ENCODE results near the gene MLXIPL. TPM values are rescaled to one million over a fixed set of nuclear protein-coding genes. Genes with fewer than 3 reads are reported as not detected.

MLXIPL gene
- total and polyA plus RNA-seq, 2 donors (not counting 3 experiments of a cell fraction or from before 2014, with no cell fraction given): not detected

GRCh38 chr7:73585196-73585595 lies 39.1 kb downstream of the MLXIPL start:
- no peak overlapping the region for H3K9ac ChIP-seq (replicated peaks; ENCODE audit: extremely low read depth, insufficient read depth, low read length)
- no peak for DNase-seq (ENCODE audit: low read depth, low spot score)
- intact Hi-C loops (cut with micrococcal nuclease) (no loop called here), dilution Hi-C loops (cut with MboI; ENCODE audit: extremely low pct_ligation_motif_present, low sequenced_read_pairs) (no loop called here)
- H3K27ac ChIP-seq (ENCODE audit: insufficient read depth, low read depth, low read length): no peak overlapping the region
- CTCF ChIA-PET: interaction anchor here (0.7 to 4.1 kb wide), 3 partner anchors 21 to 44 kb away, joined by 3 to 27 read pairs (median 5); no protein-coding TSS in a partner anchor
- no peak overlapping the region for H2AFZ ChIP-seq (ENCODE audit: low read depth, low read length)
- H3K36me3 ChIP-seq (ENCODE audit: control insufficient read depth in 2 of 2, extremely low read depth in 1 of 2, insufficient read depth in 2 of 2, low read length in 2 of 2): no peaks in the 10 kb centered on the region
- no peaks in the 10 kb centered on the region for H3K79me2 ChIP-seq (ENCODE audit: control insufficient read depth, insufficient read depth, low read length)
- no peaks in the 10 kb centered on the region for H3K9me3 ChIP-seq (replicated peaks; ENCODE audit: control insufficient read depth, insufficient read depth, low read length)
- no peaks in the 10 kb centered on the region for H4K20me1 ChIP-seq (replicated peaks; ENCODE audit: control insufficient read depth, extremely low read depth, insufficient read depth, low read length)
- peaks cover 12% of the 10 kb centered on the region for H3K4me1 ChIP-seq (ENCODE audit: control insufficient read depth, extremely low read depth, insufficient read depth, low read length)
- no peaks in the 10 kb centered on the region for H3K27me3 ChIP-seq (ENCODE audit: control insufficient read depth in 2 of 2, insufficient read depth in 2 of 2, low read length in 2 of 2)
- BruUV-seq (replicated peaks): no TSS peak
- no peak for FAIRE-seq
- H3K4me2 ChIP-seq (ENCODE audit: insufficient read depth, low read length): no peak overlapping the region
- no peaks in the 10 kb centered on the region for H3K9me1 ChIP-seq (replicated peaks; ENCODE audit: control insufficient read depth, extremely low read depth, insufficient read depth, low read length)
- H3K4me3 ChIP-seq (replicated peaks in 1 of 3; ENCODE audit: insufficient read depth in 1 of 3, low read depth in 1 of 3, low read length in 3 of 3): no peak overlapping the region
- no peak for TF ChIP-seq MYC (IDR thresholded peaks at IDR 0.05; ENCODE audit: low read depth, low read length)
- TF ChIP-seq GATA2 (IDR thresholded peaks at IDR 0.05; ENCODE audit: insufficient read depth, insufficient read length, low read depth, low read length): no peak
- no peak for TF ChIP-seq FOS (IDR thresholded peaks at IDR 0.05; ENCODE audit: borderline replicate concordance, insufficient read depth, low read length)
- TF ChIP-seq MAX (IDR thresholded peaks at IDR 0.05; ENCODE audit: insufficient read depth, insufficient read length): no peak
- no peak for TF ChIP-seq EZH2 (IDR thresholded peaks at IDR 0.05; ENCODE audit: borderline replicate concordance, low read depth, low read length, severe bottlenecking)
- TF ChIP-seq, protein P1, sequence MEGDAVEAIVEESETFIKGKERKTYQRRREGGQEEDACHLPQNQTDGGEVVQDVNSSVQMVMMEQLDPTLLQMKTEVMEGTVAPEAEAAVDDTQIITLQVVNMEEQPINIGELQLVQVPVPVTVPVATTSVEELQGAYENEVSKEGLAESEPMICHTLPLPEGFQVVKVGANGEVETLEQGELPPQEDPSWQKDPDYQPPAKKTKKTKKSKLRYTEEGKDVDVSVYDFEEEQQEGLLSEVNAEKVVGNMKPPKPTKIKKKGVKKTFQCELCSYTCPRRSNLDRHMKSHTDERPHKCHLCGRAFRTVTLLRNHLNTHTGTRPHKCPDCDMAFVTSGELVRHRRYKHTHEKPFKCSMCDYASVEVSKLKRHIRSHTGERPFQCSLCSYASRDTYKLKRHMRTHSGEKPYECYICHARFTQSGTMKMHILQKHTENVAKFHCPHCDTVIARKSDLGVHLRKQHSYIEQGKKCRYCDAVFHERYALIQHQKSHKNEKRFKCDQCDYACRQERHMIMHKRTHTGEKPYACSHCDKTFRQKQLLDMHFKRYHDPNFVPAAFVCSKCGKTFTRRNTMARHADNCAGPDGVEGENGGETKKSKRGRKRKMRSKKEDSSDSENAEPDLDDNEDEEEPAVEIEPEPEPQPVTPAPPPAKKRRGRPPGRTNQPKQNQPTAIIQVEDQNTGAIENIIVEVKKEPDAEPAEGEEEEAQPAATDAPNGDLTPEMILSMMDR (IDR thresholded peaks at IDR 0.05; ENCODE audit: extremely low read depth in 1 of 2, insufficient read depth in 1 of 2, low read depth in 1 of 2, low read length in 2 of 2): no peak
- no peak for TF ChIP-seq JUN (IDR thresholded peaks at IDR 0.05; ENCODE audit: borderline replicate concordance, insufficient read depth, insufficient read length, low read depth)
- no peak for TF ChIP-seq POLR2AphosphoS5 (IDR thresholded peaks at IDR 0.05; ENCODE audit: insufficient read depth, low read depth, low read length)
- TF ChIP-seq POLR2A (IDR thresholded peaks at IDR 0.05; ENCODE audit: low read depth, low read length): no peak
- POLR2A ChIA-PET: no interaction called here

All from endothelial cell of umbilical vein (primary cell).